HG02885 (cell line): ENCODE measurements around the gene UBAC2.
A peak's percentile ranks its signal among the peaks of the same experiment; 100 is the strongest.

Experiments
- ATAC-seq: cut with Tn5 transposase; IDR thresholded peaks from one replicate; pipeline ENCODE4 v1.9.1; 2021; ENCODE audit warnings: mild to moderate bottlenecking; ENCODE audit not compliant: unreplicated experiment, poor library complexity

Gene UBAC2

GRCh38 chr13:99327126-99327525, 126.5 kb downstream of the UBAC2 start:
- no peak for ATAC-seq

GRCh38 chr13:99327761-99328160, 127.1 kb downstream of the UBAC2 start:
- no peak for ATAC-seq

GRCh38 chr13:99329477-99329876, 128.8 kb downstream of the UBAC2 start:
- ATAC-seq, result no peak

DNA sequence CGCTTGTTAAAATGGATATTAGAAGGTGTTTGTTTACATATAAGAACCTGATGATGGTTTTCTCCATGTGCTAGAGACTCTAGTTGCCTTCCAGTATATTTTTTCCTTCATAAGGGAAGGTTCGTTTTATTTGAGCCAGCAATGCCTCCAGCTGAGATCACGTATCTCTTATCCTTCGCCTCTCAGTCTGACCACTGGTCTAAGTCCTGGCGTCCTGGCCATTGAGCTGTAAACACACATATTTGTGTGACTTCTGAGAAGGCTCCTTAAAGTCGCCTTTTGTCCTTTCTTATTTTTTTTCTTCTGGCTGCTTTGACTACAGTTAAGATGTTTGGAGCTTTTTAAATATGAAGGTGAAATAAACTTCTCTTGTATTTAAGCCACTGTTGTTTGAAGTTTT, 130.3 kb downstream of the UBAC2 start:
- ATAC-seq, result no peak

- ATAC-seq, result peak; percentile 84
These were observed 131.2 kb downstream of the UBAC2 start for GRCh38 chr13:99331881-99332293.

DNA sequence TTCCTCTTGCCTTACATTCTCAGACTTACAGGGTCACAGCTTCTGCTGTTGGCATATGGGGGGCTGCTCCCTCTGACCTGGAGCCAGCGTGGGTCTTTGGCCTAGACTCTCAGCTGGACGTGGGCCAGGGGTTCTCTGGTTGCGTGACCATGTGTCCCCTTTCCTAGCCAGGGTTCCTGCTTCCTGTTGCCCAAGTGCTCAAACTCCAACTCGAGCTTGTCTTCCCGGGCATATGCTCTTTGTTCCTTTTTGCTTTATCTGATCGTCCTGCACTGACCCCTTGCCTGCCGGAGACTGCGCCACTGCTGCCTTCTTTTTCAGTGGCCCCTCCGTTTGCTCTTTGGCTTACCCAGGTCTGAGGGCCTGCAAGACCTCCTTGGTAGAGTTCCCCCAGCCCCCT, 131.8 kb downstream of the UBAC2 start:
- no peak for ATAC-seq

DNA sequence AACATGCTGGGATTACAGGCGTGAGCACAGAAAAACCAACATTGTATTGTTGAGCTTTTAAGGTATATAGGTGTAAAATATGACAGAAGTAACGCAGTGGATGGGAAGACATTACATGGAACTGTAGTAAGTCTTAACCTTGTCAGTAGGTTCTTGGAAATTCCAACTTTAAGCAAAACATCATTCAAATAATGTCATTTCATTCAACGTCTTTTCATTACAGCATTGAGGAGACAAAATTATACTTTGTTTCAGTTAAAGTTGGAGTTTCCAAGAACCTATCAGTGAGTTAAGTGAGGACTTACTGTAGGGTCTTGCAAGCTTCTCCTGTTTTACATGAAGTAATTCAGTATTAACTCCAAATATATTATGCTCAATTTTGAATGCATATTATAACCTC, 133.6 kb downstream of the UBAC2 start:
- no peak for ATAC-seq

GRCh38 chr13:99335087-99335486, 134.4 kb downstream of the UBAC2 start:
- no peak for ATAC-seq

- ATAC-seq, result peak; percentile 77
These were observed 134.9 kb downstream of the UBAC2 start for GRCh38 chr13:99335603-99336002.

DNA sequence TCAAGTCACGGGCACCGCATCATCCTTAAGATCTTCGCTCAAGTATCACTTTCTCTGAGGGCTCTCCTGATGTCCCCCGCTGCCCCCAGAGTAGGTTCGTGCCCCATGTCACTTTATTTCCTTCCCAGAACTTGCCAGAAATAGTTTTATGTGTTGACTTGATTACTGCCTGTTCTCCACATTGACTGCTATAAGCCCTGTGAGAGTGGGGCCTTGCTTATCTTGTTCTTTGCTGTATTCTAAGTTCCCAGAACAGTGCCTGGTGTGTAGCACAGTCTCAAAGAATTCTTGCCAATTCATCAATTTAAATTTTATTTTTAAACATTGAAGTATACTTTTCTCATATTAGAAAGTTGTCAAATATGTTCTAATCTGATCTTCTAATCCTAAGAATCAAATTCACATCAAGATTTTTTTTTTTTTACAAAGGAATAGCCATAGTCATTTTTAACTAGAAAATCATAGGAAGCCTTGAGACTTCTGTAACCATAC, 138.6 kb downstream of the UBAC2 start:
- ATAC-seq, result no peak

GRCh38 chr13:99339736-99340397, 139.2 kb downstream of the UBAC2 start:
- ATAC-seq, result no peak

DNA sequence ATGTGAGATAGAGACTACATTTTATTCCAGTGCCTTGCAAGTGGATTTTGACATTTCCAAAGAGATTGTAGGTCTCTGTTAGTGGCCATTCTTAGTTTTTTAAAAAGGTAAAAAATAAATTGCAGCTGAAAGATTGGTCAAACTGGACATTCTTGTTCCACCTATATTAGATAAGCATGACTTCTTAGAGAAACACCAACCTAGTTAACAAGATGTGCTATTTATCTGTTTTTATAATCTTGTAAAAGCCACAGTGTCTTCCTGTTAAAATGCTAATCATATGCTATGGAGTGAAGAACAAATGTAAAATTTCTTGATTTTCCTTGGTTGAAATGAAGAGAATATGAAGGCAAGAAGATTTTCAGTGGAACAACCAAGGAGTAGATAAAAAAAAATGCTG, 140.0 kb downstream of the UBAC2 start:
- no peak for ATAC-seq

DNA sequence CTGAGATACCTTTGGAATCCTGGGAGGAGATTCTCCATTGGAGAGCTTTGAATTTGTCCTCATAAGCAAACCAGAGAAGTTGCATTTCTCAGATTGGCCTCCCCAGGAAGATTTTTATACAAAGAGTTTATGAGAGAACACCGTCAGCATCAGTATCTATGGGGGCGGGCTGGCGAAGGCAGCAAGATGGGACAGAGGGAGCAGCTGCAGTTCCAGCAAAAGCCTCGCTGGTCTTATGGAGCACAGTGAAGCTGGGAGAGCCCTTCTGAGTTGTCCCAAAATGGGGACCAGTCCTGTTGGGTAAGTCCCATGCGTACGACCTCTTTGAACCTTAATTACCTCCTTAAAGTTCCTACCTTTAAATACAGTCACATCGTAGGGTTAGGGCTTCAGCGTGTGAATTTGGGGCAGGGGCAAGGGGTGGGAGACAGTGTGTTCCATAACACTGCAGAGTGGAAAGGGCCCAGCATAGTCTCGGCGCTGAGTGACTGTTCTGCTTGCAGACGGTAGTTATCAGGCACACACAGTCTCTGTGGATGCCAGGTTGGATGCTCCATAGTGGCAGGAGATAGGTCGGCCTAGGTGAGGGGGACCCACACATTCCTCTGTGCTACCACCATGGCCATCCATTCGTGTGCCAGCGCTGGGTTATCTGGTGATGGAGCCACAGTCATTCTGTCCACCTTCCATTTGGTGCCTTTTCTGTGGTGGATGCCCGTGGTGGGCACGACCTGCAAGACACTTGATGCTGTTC, 141.5 kb downstream of the UBAC2 start:
- no peak for ATAC-seq

GRCh38 chr13:99342723-99343315, 142.2 kb downstream of the UBAC2 start:
- ATAC-seq, result no peak

DNA sequence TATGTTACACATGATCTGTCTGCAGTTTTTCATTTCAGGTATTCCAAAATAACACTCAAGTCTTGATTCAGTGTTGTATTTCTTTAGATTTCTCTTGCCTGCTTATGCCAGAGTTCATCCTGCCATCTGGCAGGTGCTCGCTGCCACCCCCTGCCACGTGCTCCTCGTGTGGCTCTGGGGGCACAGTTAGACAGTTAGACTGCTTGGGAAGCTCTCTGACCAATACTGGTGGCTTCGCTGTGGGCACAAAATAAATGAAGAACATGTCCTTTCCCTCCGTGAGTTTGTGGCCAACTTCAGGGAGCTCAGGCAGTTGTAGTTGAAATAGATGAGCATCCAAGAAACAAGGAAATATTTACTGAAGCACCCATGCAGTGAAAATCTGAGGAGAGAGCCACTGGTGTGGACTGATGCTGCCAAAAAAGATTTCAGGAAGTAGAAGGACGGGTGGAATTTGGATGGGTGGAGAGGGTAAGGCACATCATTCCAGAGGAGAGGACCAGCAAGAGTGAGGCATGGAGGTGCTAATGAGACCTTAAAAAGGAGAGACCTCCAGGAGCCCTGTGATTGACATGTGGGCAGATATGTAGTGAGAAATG, 144.1 kb downstream of the UBAC2 start:
- no peak for ATAC-seq

DNA sequence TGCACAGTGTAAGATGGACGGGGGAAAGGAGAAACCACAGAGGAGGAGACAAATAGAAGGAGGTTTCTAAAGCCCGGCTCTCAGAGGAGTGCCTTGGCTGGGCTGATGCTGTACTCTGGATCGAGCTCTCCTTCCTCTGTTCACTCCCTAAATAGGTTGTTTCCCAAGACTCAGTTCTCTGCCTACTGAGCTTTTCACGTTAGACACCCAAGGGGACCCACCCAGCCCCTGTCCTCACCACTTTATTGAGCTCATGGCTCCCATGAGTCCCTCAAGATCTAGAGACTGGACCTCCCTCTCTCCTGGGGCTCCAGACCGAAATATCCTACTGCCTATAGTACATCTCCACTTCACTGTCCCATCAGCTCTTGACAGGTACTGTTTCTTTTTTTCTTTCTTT, 144.7 kb downstream of the UBAC2 start:
- ATAC-seq, result no peak

DNA sequence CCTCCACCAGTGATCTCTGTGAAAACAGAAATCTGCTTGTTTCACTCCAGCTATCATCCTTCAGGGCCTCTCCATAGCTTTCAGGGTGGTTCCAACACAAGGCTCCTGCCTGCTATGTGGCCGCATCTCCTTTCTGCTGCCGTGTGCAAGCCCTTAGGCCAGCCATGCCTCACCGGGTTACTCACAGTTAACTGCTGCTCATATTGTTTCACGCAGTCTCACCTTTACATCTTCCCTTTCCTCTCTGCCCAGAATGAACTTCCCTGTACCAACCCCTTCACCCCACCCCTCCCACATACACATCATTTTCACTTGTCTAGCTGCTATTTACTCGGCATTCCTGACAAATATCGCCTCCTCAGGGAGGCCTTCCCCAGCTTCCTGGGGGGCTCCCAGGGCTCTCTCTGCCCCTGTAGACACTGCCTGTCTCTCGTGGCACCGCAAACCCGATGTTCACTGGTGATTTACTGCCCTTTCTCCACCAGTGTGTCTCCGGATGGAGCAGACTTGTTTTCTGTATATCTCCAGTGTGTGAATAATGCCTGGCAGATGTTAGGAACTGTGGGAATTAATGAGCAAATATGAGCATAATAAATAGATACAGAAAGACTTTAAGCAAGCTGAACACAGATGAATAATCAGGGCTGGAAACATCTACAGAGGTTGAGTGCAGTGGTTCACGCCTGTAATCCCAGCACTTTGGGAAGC, 145.8 kb downstream of the UBAC2 start:
- ATAC-seq, result no peak

GRCh38 chr13:99347335-99347878, 146.8 kb downstream of the UBAC2 start:
- ATAC-seq, result peak; percentile 22

DNA sequence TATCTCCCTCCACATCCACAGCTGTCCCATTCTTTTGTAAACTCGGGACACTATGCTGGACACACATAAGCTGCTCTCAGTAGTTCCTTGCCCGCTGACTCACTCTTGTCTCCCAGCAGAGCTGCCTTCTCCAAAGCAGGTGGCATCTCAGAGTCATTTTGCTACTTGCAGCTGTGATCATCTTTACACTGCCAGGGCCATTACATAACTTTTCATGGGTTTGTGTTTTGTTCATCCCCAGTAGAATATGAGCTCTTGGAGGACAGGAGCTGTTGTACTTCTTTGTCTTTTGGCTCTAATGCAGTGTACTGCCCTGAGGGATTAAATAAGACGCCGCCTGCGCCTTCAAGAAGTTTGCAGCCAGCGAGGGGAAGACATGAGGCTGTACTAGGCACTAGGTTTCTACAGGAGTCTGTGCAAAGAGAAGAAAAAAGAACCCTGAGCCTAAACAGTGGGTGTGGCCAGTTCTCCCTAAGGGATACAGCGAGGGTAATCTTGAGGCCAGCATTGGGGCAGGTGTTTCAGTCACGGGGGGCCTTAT, 147.3 kb downstream of the UBAC2 start:
- ATAC-seq, result peak; percentile 51

DNA sequence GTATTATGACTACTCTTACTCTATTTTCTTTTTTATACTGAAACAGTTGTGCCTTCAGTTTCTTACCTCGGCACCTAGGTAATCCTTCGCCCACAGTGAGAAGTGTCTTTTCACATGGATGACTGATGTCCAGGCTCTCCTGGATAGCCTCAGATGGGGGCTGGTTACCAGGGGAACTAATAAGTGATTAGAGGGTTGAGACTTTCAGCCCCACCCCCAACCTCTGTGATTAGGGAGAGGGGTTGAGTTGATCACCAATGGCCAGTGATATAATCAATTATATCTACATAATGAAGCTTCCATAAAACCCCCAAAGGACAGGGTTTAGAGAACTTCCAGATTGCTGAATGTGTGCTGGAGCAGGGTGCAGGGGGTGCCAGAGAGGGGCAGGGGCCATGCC, 149.5 kb downstream of the UBAC2 start:
- no peak for ATAC-seq
